Right lobe of liver (tissue), 6 donors: ENCODE results near the gene GTF2H3. TPM values are rescaled to one million over a fixed set of nuclear protein-coding genes. Genes with fewer than 3 reads are reported as not detected.
"Not testable (repeated sequence)": the region's sequence is repeated elsewhere in the genome, so short reads cannot be mapped to it uniquely, and the experiment has no call there.

ENCODE experiments used
- ATAC-seq, 4 donors: fragments of 200-7000 bp; cut with Tn5 transposase; one replicate each; pipeline ENCODE4 v1.9.1; 2020; ENCODE audit warnings: mild to moderate bottlenecking in 4 of 4, moderate library complexity in 4 of 4
- DNase-seq, 3 donors: peaks; one replicate each; pipeline ENCODE4 v3.0.0-alpha.2; 2020
- H3K27ac ChIP-seq, 3 donors: fragments of 200-600 bp; one replicate each; pipeline ENCODE4 v1.8.0; 2022
- H3K27me3 ChIP-seq, 2 donors: fragments of 200-600 bp; one replicate each; pipeline ENCODE4 v1.8.0; 2022
- H3K36me3 ChIP-seq, 4 donors: fragments of 200-600 bp; sonication (generic) in 1 of 4; one replicate each; pipeline versions ENCODE4 v1.5.1 to v1.8.0; 2017 to 2022; ENCODE audit warnings: control low read depth in 1 of 4
- H3K4me1 ChIP-seq, 4 donors: fragments of 200-600 bp; sonication (generic) in 1 of 4; one replicate each; pipeline versions ENCODE4 v1.5.1 to v1.8.0; 2017 to 2022; ENCODE audit warnings: control low read depth in 1 of 4
- H3K4me3 ChIP-seq, 3 donors: fragments of 200-600 bp; one replicate each; pipeline ENCODE4 v1.8.0; 2022
- H3K9me3 ChIP-seq, 4 donors: fragments of 200-600 bp; sonication (generic) in 1 of 4; one replicate each; pipeline versions ENCODE4 v1.5.1 to v1.8.0; 2017 to 2022; ENCODE audit warnings: control low read depth in 1 of 4
- POLR2A ChIP-seq: fragments of 450-650 bp; IDR thresholded peaks from one replicate; pipeline ENCODE4 v1.6.1; 2017; ENCODE audit warnings: antibody characterized with exemption, mild to moderate bottlenecking
- WGBS: methylation state at CpG from one replicate; pipeline ENCODE4 v1.1.6; 2018; ENCODE audit warnings: low coverage, low lambda C conversion rate; ENCODE audit not compliant: insufficient coverage; ENCODE audit errors: missing lambda C conversion rate; 5-methylcytosine and 5-hydroxymethylcytosine counted together
- intact Hi-C, 2 donors: fragments of 100-400 bp; cut with DNase I; formaldehyde crosslinking; loops; one replicate each; pipeline versions ENCODE4 v1.11.2 to v1.14.1; 2022
- total RNA-seq, 6 experiments: library from RNA; depleted of rRNA in 2 of 6; stranded (reverse); fragments of >200 nt in 2 of 6; fragmentation: NEBNext Ultra II Directional in 3 of 6; extraction: Animal tissue kit (Norgen Biotek cat#: 25700) in 3 of 6; gene quantifications; one replicate each; pipeline versions ENCODE4 v1.1.0 to v1.2.4, GENCODE V29; 2016 to 2023
- TF ChIP-seq, protein P1 (sequence below), 4 donors: fragments of 200-600 bp in 3 of 4; fragments of 450-650 bp in 1 of 4; IDR thresholded peaks; one replicate each; pipeline versions ENCODE4 v1.5.1 to v1.8.0; 2016 to 2022; ENCODE audit warnings: antibody characterized with exemption in 4 of 4, mild to moderate bottlenecking in 2 of 4
- donor health status: DM: no; HTN: yes; CAD: no.
- donor health status: DM: no; HTN: no; CAD: no.
- donor health status: DM: no; HTN: no; CAD: no.
- donor health status: DM: no; HTN: yes; CAD: no.
- donor health status: DM: no; HTN: yes; CAD: no.

The GTF2H3 gene
- total RNA-seq, 6 experiments from 2014 or later = 10.9 to 15.6 (median 13.9) TPM

DNA sequence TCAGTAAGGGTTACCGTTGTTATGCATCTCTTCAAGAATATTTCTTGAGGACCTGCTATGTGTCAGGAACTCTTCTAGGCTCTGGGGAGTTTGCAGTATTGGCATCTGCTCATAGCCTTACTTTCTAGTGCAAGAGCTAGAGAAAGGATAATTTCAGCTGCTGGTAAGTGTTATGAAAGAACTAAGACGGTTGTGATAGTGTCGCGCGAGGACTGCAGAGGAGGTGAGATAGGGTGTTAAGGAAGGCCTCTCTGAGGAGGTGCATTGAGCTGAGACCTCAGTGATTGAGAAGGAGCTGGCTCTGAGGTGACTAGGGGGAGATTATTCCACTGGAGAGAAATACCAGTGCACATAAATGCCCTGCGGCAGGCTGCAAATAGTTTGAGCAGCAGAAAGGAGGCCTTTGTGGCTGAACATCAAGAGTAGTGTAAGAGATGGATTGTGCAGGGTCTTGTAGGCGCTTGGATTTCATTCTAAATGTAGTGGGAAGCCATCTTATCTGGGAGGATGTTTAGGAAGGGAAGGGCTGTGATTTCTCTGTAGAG, 30.9 kb upstream of the GTF2H3 start:
- ATAC-seq (no peak), DNase-seq (no peak)
- no peaks in the 10 kb centered on the region for H3K27me3 ChIP-seq
- no peaks in the 10 kb centered on the region for H3K9me3 ChIP-seq
- H3K4me3 ChIP-seq = peak overlapping the region; percentile 94 to 100 (median 97)
- no peak for TF ChIP-seq POLR2A
- TF ChIP-seq, protein P1, sequence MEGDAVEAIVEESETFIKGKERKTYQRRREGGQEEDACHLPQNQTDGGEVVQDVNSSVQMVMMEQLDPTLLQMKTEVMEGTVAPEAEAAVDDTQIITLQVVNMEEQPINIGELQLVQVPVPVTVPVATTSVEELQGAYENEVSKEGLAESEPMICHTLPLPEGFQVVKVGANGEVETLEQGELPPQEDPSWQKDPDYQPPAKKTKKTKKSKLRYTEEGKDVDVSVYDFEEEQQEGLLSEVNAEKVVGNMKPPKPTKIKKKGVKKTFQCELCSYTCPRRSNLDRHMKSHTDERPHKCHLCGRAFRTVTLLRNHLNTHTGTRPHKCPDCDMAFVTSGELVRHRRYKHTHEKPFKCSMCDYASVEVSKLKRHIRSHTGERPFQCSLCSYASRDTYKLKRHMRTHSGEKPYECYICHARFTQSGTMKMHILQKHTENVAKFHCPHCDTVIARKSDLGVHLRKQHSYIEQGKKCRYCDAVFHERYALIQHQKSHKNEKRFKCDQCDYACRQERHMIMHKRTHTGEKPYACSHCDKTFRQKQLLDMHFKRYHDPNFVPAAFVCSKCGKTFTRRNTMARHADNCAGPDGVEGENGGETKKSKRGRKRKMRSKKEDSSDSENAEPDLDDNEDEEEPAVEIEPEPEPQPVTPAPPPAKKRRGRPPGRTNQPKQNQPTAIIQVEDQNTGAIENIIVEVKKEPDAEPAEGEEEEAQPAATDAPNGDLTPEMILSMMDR (IDR thresholded peaks at IDR 0.05) = no peak
- H3K36me3 ChIP-seq = peaks cover 0 to 39% (median 13%) of the 10 kb centered on the region in 4 donors
- H3K4me1 ChIP-seq = peaks cover 0 to 5% (median 3%) of the 10 kb centered on the region in 4 donors
- intact Hi-C loops = no loop called here
- no peak overlapping the region for H3K27ac ChIP-seq
- 11% methylated on average over 7 of the region's 7 CpGs for WGBS

DNA sequence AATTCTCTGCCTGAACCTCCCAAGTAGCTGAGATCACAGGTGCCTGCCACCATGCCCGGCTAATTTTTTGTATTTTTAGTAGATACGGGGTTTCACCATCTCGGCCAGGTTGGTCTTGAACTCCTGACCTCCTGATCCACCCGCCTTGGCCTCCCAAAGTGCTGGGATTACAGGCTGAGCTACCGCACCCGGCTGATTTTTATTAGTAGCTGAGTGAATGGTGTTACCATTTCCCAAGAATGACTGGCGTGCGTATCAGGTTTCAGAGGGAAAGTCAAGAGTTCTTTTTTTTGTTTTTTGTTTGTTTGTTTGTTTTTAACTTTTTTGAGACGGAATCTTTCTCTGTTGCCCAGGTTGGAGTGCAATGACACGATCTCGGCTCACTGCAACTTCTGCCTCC, 30.1 kb upstream of the GTF2H3 start:
- DNase-seq, H3K9me3 ChIP-seq, H3K4me3 ChIP-seq, H3K4me1 ChIP-seq, intact Hi-C loops, H3K27me3 ChIP-seq, ATAC-seq, H3K27ac ChIP-seq: not testable (repeated sequence)
- 72% methylated on average over 7 of the region's 11 CpGs for WGBS
- H3K36me3 ChIP-seq = peaks cover 0 to 40% (median 15%) of the 10 kb centered on the region in 4 donors

DNA sequence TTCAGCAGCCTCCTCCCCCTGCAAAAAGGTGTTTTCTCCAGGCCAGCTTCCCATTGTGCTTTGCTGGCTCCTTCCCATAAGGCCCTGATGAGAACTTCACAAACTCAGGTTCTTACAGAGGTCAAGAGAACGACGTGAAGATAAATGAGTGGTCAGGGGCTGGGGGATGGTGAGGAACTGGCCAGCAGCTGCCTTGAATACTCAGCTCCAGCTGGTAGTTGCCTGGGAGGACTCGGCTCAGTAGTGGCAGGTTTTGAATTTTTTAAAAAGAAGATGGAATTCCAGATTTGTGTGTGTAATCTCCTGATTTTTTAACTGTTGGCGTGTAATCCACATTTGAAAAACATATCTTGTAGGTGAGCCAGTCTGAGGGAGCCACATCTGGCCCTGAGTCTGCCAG, 25.9 kb upstream of the GTF2H3 start:
- Histone ChIP-seq H3K27ac (no peak overlapping the region), H3K27me3 (no peaks in the 10 kb centered on the region), H3K4me1 (peaks cover 0 to 5% (median 2%) of the 10 kb centered on the region in 4 donors), H3K9me3 (no peaks in the 10 kb centered on the region), H3K4me3 (no peak overlapping the region), H3K36me3 (peaks cover 0 to 77% (median 38%) of the 10 kb centered on the region in 4 donors)
- intact Hi-C loops = no loop called here
- TF ChIP-seq, protein P1 (IDR thresholded peaks at IDR 0.05) = no peak
- TF ChIP-seq POLR2A = no peak
- no peak for ATAC-seq
- no peak for DNase-seq
- 90% methylated on average over 3 of the region's 4 CpGs for WGBS

DNA sequence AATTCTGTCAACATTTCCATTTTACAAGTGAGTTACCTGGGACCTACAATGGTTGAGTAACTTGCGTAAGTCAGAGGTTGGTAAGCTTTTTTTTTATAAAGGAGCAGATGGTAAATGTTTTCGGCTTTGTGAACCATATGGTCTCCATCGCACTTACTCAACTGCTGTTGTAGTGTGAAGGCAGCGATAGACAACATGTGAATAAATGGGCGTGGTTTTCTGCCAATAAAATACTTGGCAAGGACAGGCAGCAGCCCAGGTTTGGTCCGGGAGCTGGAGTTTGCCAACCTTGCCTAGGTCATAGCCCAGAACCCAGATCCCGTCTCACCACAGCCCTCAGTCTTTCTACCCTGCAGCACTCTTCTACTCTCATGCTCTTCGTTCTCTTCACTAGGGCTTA, 25.4 kb upstream of the GTF2H3 start:
- Histone ChIP-seq H3K27me3 (no peaks in the 10 kb centered on the region), H3K27ac (no peak overlapping the region), H3K4me1 (peaks cover 0 to 4% (median 0%) of the 10 kb centered on the region in 4 donors), H3K9me3 (no peaks in the 10 kb centered on the region), H3K36me3 (peaks cover 0 to 81% (median 40%) of the 10 kb centered on the region in 4 donors), H3K4me3 (no peak overlapping the region)
- no peak for TF ChIP-seq POLR2A
- TF ChIP-seq, protein P1 (IDR thresholded peaks at IDR 0.05) = no peak
- ATAC-seq = no peak
- intact Hi-C loops = no loop called here
- 82% methylated on average over 7 of the region's 8 CpGs for WGBS
- DNase-seq = no peak

DNA sequence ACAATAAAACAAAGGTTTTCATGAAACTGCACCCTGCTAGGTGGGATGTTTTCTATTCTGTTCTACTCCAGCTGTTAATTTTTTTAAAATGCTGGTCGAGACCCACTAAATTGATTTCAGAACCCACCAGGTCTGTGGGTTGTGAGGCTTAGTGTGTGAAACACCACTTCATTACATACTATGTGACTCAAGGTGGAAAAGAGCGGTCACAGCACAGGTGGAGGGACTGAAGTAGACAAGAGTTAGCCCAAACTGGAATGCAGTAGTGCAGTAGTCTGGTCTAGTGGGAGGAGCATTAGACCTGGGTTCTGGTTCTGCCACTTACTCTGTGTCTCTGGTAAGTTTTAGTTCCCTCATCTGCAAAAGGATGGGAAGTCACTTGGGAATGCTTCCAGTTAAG, 19.5 kb upstream of the GTF2H3 start:
- H3K4me3 ChIP-seq = no peak overlapping the region
- peaks cover 0 to 87% (median 53%) of the 10 kb centered on the region in 4 donors for H3K36me3 ChIP-seq
- no peaks in the 10 kb centered on the region for H3K27me3 ChIP-seq
- no peak overlapping the region for H3K27ac ChIP-seq
- 89% methylated on average over 2 of the region's 2 CpGs for WGBS
- no peak for ATAC-seq
- H3K4me1 ChIP-seq = no peaks in the 10 kb centered on the region
- no peak for DNase-seq
- H3K9me3 ChIP-seq = no peaks in the 10 kb centered on the region
- TF ChIP-seq, protein P1 (IDR thresholded peaks at IDR 0.05) = no peak
- intact Hi-C loops = no loop called here
